ENCODE measurements around the gene DCDC2C. TPM values are rescaled to one million over a fixed set of nuclear protein-coding genes. Genes with fewer than 3 reads are reported as not detected.

The DCDC2C gene, protein sequence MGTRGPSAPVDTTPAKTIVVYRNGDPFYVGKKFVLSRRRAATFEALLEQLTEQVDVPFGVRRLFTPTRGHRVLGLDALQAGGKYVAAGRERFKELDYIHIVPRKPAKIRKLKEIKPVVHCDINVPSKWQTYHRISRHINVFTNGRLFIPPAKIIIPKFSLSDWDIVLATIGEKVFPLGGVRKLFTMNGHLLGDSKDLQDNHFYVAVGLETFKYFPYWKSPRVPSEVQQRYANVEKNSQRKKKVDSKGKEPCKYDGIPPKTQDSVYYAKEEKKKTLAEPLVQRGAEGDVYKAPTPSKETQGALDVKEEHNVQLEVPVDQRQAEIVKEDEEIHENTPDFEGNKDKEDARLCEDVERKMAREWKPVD
- not detected in 2 replicates for total RNA-seq (2014; rRNA removed; shearing (Covaris generic))
- polyA plus RNA-seq (2016; fragmentation: Nextera tagmentation; extraction: Ambion mirVana): not detected in 2 replicates

DNA sequence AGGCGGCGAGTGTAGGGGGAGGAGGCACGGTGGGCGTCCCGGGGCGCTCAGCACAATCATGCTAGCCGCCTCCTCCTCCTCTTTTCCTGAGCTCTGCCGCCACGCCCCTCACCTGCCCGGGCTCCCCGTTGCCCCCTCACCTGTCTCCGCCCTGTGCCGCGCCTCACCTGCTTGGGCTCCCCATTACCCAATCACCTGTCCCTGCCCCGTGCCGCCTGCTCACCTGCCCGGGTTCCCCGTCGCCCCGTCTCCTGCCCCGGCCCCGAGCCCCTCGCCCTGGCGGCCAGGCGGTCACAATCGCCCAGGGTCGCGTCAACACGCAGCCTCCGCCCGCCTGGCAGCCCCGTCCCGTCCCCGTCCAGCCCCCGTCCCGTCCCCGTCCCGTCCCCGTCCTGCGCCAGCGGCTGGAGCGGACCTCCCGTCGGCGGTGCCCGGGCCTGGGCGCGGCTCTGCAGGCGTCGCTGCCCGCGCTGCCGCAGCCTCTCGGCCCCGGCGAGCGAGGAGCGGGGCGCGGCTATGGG is at the start of gene DCDC2C:
Gene DCDC2C (plus strand): TSS at position 340 of the 521 bp plus-strand sequence. CDS start 177 bp downstream, at position 517.
- 13 to 20% methylated on average over 29 to 38 of the region's 60 CpGs for WGBS, 2 experiments (ENCODE audit: low coverage in 1 of 2, low lambda C conversion rate in 2 of 2, missing lambda C conversion rate in 2 of 2)
- Histone ChIP-seq H2AFZ (no peak within 1 kb of the TSS), H3K4me2 (ENCODE audit: unreplicated experiment) (no peak within 1 kb of the TSS), H3K36me3 (ENCODE audit: low read depth) (no peaks in the 10 kb centered on the region), H3F3A (ENCODE audit: insufficient read depth) (no peaks in the 10 kb centered on the region), H3K4me1 (ENCODE audit: insufficient read depth) (no peaks in the 10 kb centered on the region), H3K4me3 (no peak within 1 kb of the TSS), H3K9me2 (ENCODE audit: insufficient read depth) (no peaks in the 10 kb centered on the region), H4K20me1 (ENCODE audit: insufficient read depth) (no peaks in the 10 kb centered on the region), H3K9me3 (ENCODE audit: low read depth) (no peaks in the 10 kb centered on the region), H3K79me2 (ENCODE audit: insufficient read depth) (no peaks in the 10 kb centered on the region), H3K27me3 (replicated peaks; ENCODE audit: insufficient read depth) (peaks cover 25% of the 10 kb centered on the region; the same call in 1 of the 2 replicates), H3K27ac (no peak within 1 kb of the TSS), H3K9ac (no peak within 1 kb of the TSS)
- no peak for DNase-seq
- in situ Hi-C loops (cut with MboI): no loop called here
- TF ChIP-seq EZH2phosphoT487 (IDR thresholded peaks at IDR 0.05; ENCODE audit: insufficient read depth, low read depth): no peak
- TF ChIP-seq EZH2 (IDR thresholded peaks at IDR 0.05; ENCODE audit: insufficient read depth, poor library complexity, severe bottlenecking): no peak

DNA sequence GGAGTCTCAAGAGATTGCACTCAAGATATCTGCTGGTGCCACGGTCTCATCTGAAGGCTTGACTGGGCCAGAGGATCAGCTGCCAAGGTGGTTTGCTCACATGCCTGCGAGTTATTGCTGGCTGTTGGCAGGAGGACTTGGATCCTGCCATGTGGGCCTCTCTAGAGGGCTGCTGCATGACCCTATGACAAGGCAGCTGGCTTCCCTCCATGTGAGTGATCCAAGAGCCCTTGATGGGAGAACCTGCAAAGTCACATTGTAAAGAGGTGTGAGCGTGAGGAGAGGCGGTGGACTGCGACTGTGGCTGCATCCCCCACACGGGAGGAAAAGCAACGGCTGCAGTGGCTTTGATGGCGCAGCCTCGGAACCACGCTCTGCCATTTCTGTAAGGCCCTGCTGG is 49.4 kb upstream of the DCDC2C start:
- no peaks in the 10 kb centered on the region for H3K9me2 ChIP-seq (ENCODE audit: insufficient read depth)
- H3K27me3 ChIP-seq (replicated peaks; ENCODE audit: insufficient read depth): peaks cover 11% of the 10 kb centered on the region; the same call in 1 of the 2 replicates
- in situ Hi-C loops (cut with MboI): loop anchor here (25.0 kb wide), 1 partner anchor 1767 kb away; no protein-coding TSS in a partner anchor
- no peaks in the 10 kb centered on the region for H3K79me2 ChIP-seq (ENCODE audit: insufficient read depth)
- WGBS, 2 experiments (ENCODE audit: low coverage in 1 of 2, low lambda C conversion rate in 2 of 2, missing lambda C conversion rate in 2 of 2): 81 to 82% methylated on average over 10 of the region's 10 CpGs
- H3K4me1 ChIP-seq (ENCODE audit: insufficient read depth): peaks cover 7% of the 10 kb centered on the region; the same call in 1 of the 2 replicates
- H3K4me3 ChIP-seq: no peak overlapping the region
- H3K4me2 ChIP-seq (ENCODE audit: unreplicated experiment): no peak overlapping the region
- no peak overlapping the region for H2AFZ ChIP-seq
- no peak overlapping the region for H3K9ac ChIP-seq
- no peak overlapping the region for H3K27ac ChIP-seq
- no peaks in the 10 kb centered on the region for H3K36me3 ChIP-seq (ENCODE audit: low read depth)
- no peak for DNase-seq
- no peaks in the 10 kb centered on the region for H4K20me1 ChIP-seq (ENCODE audit: insufficient read depth)
- no peak for TF ChIP-seq EZH2phosphoT487 (IDR thresholded peaks at IDR 0.05; ENCODE audit: insufficient read depth, low read depth)
- no peak for TF ChIP-seq EZH2 (IDR thresholded peaks at IDR 0.05; ENCODE audit: insufficient read depth, poor library complexity, severe bottlenecking)
- no peaks in the 10 kb centered on the region for H3F3A ChIP-seq (ENCODE audit: insufficient read depth)
- H3K9me3 ChIP-seq (ENCODE audit: low read depth): no peaks in the 10 kb centered on the region

DNA sequence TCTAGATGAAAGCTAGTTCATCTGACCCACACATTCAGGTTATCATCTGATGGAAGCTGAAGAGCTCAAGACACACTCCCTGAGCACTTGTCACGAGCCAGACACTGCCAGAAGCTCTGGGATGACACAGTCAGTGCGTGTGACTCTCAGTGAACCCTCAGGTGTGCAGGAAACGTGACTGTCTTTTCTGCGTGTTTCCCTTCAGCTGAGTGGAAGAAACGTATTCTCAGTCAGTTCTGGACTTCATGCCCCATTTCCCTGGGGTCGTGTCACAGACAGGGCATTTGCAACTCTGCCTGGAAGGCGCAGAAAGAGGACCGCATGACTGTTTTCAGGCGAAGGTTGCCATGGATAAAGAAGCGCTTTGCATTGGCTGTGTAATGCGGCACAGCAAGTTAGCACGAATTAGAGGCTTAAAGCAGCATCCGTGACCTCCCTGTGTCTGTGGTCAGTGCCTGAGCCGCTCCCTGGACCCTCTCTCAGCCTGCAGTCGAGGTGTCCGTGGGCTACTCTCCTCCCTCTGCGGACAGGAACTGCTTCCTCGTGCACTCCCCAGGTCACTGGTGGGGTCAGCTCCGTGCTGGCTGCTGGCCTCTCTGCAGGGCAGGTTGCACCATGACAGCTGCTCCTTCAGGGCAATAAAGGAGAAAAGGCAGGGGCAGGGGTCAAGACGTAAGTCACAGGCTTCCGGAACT is 48.7 kb upstream of the DCDC2C start:
- Histone ChIP-seq H3K9ac (no peak overlapping the region), H2AFZ (no peak overlapping the region), H4K20me1 (ENCODE audit: insufficient read depth) (no peaks in the 10 kb centered on the region), H3K9me2 (ENCODE audit: insufficient read depth) (no peaks in the 10 kb centered on the region), H3K4me2 (ENCODE audit: unreplicated experiment) (no peak overlapping the region), H3K9me3 (ENCODE audit: low read depth) (no peaks in the 10 kb centered on the region), H3K4me3 (no peak overlapping the region), H3K79me2 (ENCODE audit: insufficient read depth) (no peaks in the 10 kb centered on the region), H3F3A (ENCODE audit: insufficient read depth) (no peaks in the 10 kb centered on the region), H3K4me1 (ENCODE audit: insufficient read depth) (peaks cover 7% of the 10 kb centered on the region; the same call in 1 of the 2 replicates), H3K27me3 (replicated peaks; ENCODE audit: insufficient read depth) (peaks cover 11% of the 10 kb centered on the region; the same call in 1 of the 2 replicates), H3K36me3 (ENCODE audit: low read depth) (no peaks in the 10 kb centered on the region), H3K27ac (no peak overlapping the region)
- no peak for DNase-seq
- in situ Hi-C loops (cut with MboI): loop anchor here (25.0 kb wide), 1 partner anchor 1767 kb away; no protein-coding TSS in a partner anchor
- 41 to 43% methylated on average over 21 of the region's 21 CpGs for WGBS, 2 experiments (ENCODE audit: low coverage in 1 of 2, low lambda C conversion rate in 2 of 2, missing lambda C conversion rate in 2 of 2)
- no peak for TF ChIP-seq EZH2 (IDR thresholded peaks at IDR 0.05; ENCODE audit: insufficient read depth, poor library complexity, severe bottlenecking)
- TF ChIP-seq EZH2phosphoT487 (IDR thresholded peaks at IDR 0.05; ENCODE audit: insufficient read depth, low read depth): no peak
